SK-N-SH treated with all-trans-retinoic acid at 6 μM for 48 hours (cell line): ENCODE results near the gene GPR153.

Experiments used
- ATAC-seq: fragments of 200-7000 bp; cut with Tn5 transposase; 3 replicates; pipeline ENCODE4 v1.9.1; 2020; ENCODE audit warnings: mild to moderate bottlenecking, moderate library complexity
- ARNTL ChIP-seq: fragments of 450-650 bp; formaldehyde crosslinking; IDR thresholded peaks from 2 replicates; pipeline ENCODE4 v1.5.0; 2020; ENCODE audit warnings: low read depth, mild to moderate bottlenecking, moderate library complexity, borderline replicate concordance
- BACH2 ChIP-seq: fragments of 250-450 bp; sonication (Bioruptor Pico); IDR thresholded peaks from 2 replicates; pipeline ENCODE4 v1.9.0; 2021; ENCODE audit warnings: mild to moderate bottlenecking, borderline replicate concordance
- ESRRG ChIP-seq: fragments of 250-450 bp; sonication (Bioruptor Pico); IDR thresholded peaks from 2 replicates; pipeline ENCODE4 v1.6.1; 2021; ENCODE audit warnings: mild to moderate bottlenecking
- GLIS3 ChIP-seq: fragments of 250-450 bp; sonication (Bioruptor Pico); IDR thresholded peaks from 2 replicates; pipeline ENCODE4 v1.5.0; 2020; ENCODE audit warnings: mild to moderate bottlenecking, moderate library complexity
- ISL1 ChIP-seq: fragments of 250-450 bp; sonication (Bioruptor Pico); IDR thresholded peaks from 2 replicates; pipeline ENCODE4 v2.1.2; 2022; ENCODE audit warnings: mild to moderate bottlenecking, moderate library complexity
- OSR1 ChIP-seq: fragments of 250-450 bp; sonication (Bioruptor Pico); IDR thresholded peaks from 2 replicates; pipeline ENCODE4 v1.8.0; 2022; ENCODE audit warnings: moderate library complexity, mild to moderate bottlenecking, inconsistent platforms
- PATZ1 ChIP-seq: fragments of 250-450 bp; sonication (Bioruptor Pico); IDR thresholded peaks from 2 replicates; pipeline ENCODE4 v1.8.0; 2020; ENCODE audit warnings: mild to moderate bottlenecking, moderate library complexity, borderline replicate concordance
- RARB ChIP-seq: fragments of 250-450 bp; sonication (Bioruptor Pico); IDR thresholded peaks from 2 replicates; pipeline ENCODE4 v1.8.0; 2021; ENCODE audit warnings: mild to moderate bottlenecking, moderate library complexity
- TCF4 ChIP-seq: fragments of 250-450 bp; sonication (Bioruptor Pico); IDR thresholded peaks from 2 replicates; pipeline ENCODE4 v1.8.0; 2021; ENCODE audit warnings: mild to moderate bottlenecking, moderate library complexity, borderline replicate concordance
- TOX ChIP-seq: fragments of 250-450 bp; sonication (Bioruptor Pico); IDR thresholded peaks from 2 replicates; pipeline ENCODE4 v1.8.0; 2021; ENCODE audit warnings: mild to moderate bottlenecking, moderate library complexity, borderline replicate concordance
- TSHZ2 ChIP-seq: fragments of 250-450 bp; sonication (Bioruptor Pico); IDR thresholded peaks from 2 replicates; pipeline ENCODE4 v1.5.0; 2020; ENCODE audit warnings: mild to moderate bottlenecking, moderate library complexity
- ZC3H10 ChIP-seq: fragments of 250-450 bp; sonication (Bioruptor Pico); IDR thresholded peaks from 2 replicates; pipeline ENCODE4 v1.5.1; 2021; ENCODE audit warnings: mild to moderate bottlenecking, moderate library complexity
- ZFP3 ChIP-seq: fragments of 250-450 bp; sonication (Bioruptor Pico); IDR thresholded peaks from 2 replicates; pipeline ENCODE4 v1.5.0; 2020; ENCODE audit warnings: mild to moderate bottlenecking, moderate library complexity
- ZFP30 ChIP-seq: fragments of 450-650 bp; formaldehyde crosslinking; IDR thresholded peaks from 2 replicates; pipeline ENCODE4 v1.5.0; 2022; ENCODE audit warnings: mild to moderate bottlenecking, moderate library complexity
- ZNF565 ChIP-seq: fragments of 450-650 bp; formaldehyde crosslinking; conservative IDR thresholded peaks from 2 replicates; pipeline ENCODE4 v1.5.0; 2020; ENCODE audit warnings: low read depth, mild to moderate bottlenecking, moderate library complexity
- ZNF70 ChIP-seq: fragments of 450-650 bp; formaldehyde crosslinking; IDR thresholded peaks from 2 replicates; pipeline ENCODE4 v1.5.0; 2020; ENCODE audit warnings: mild to moderate bottlenecking, moderate library complexity
- TF ChIP-seq, protein P1 (sequence below): fragments of 250-450 bp; sonication (Bioruptor Pico); IDR thresholded peaks from 2 replicates; pipeline ENCODE4 v1.8.0; 2021; ENCODE audit warnings: low read depth, mild to moderate bottlenecking, moderate library complexity, borderline replicate concordance
- TF ChIP-seq, protein P2 (sequence below): fragments of 250-450 bp; sonication (Bioruptor Pico); IDR thresholded peaks from 2 replicates; pipeline ENCODE4 v1.5.1; 2020; ENCODE audit warnings: low read depth, mild to moderate bottlenecking, moderate library complexity

Gene GPR153

GRCh38 chr1:6259491-6260362 lies 1.2 kb downstream of the GPR153 start:
- TF ChIP-seq TSHZ2 (CRISPR knock-in tag) (no peak), TCF4 (CRISPR knock-in tag) (no peak), ZFP30 (CRISPR knock-in tag) (no peak), RARB (CRISPR knock-in tag) (no peak), GLIS3 (no peak), OSR1 (CRISPR knock-in tag) (no peak), PATZ1 (CRISPR knock-in tag) (no peak), BACH2 (no peak), ZC3H10 (CRISPR knock-in tag) (no peak)
- TF ChIP-seq, protein P1, sequence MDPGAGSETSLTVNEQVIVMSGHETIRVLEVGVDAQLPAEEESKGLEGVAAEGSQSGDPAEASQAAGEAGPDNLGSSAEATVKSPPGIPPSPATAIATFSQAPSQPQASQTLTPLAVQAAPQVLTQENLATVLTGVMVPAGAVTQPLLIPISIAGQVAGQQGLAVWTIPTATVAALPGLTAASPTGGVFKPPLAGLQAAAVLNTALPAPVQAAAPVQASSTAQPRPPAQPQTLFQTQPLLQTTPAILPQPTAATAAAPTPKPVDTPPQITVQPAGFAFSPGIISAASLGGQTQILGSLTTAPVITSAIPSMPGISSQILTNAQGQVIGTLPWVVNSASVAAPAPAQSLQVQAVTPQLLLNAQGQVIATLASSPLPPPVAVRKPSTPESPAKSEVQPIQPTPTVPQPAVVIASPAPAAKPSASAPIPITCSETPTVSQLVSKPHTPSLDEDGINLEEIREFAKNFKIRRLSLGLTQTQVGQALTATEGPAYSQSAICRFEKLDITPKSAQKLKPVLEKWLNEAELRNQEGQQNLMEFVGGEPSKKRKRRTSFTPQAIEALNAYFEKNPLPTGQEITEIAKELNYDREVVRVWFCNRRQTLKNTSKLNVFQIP (CRISPR knock-in tag), result no peak
- TF ChIP-seq, protein P2, sequence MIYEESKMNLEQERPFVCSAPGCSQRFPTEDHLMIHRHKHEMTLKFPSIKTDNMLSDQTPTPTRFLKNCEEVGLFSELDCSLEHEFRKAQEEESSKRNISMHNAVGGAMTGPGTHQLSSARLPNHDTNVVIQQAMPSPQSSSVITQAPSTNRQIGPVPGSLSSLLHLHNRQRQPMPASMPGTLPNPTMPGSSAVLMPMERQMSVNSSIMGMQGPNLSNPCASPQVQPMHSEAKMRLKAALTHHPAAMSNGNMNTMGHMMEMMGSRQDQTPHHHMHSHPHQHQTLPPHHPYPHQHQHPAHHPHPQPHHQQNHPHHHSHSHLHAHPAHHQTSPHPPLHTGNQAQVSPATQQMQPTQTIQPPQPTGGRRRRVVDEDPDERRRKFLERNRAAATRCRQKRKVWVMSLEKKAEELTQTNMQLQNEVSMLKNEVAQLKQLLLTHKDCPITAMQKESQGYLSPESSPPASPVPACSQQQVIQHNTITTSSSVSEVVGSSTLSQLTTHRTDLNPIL, result no peak

DNA sequence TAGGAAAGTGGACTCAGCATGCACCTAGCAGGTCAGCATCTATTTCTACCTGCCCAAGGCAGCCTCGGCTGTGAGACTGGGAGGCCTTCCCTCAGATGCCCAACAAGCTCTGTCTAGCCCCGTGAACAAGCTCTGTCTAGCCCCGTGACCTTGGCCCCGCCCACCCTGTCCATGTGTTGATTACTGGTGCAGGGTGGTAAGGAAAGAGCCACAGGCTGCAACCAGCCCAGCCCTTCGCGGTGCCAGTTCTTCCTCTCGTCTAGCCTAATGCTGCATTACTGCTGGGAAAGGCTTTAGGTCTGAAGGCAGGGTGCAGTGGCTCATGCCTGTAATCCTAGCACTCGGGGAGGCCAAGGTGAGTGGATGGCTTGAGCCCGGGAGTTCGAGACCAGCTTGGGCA lies 2.2 kb downstream of the GPR153 start:
- no peak for TF ChIP-seq ESRRG (CRISPR knock-in tag)
- no peak for TF ChIP-seq TOX
- TF ChIP-seq ISL1, result no peak
- no peak for TF ChIP-seq ZFP3 (CRISPR knock-in tag)
- TF ChIP-seq, protein P1 (CRISPR knock-in tag), result no peak
- TF ChIP-seq ARNTL (CRISPR knock-in tag), result no peak
- TF ChIP-seq OSR1 (CRISPR knock-in tag), result no peak
- TF ChIP-seq, protein P2, result no peak
- TF ChIP-seq ZNF70 (CRISPR knock-in tag), result no peak
- no peak for ATAC-seq

More at GRCh38 chr1:6259491-6260362, 1.2 kb downstream of the GPR153 start:
- ATAC-seq, result peak; percentile 71

- no peak for TF ChIP-seq ZNF565 (CRISPR knock-in tag)
- no peak for TF ChIP-seq GLIS3
- no peak for TF ChIP-seq ARNTL (CRISPR knock-in tag)
- TF ChIP-seq, protein P1 (CRISPR knock-in tag), result no peak
- TF ChIP-seq, all 23 proteins: peak for 0
- ATAC-seq, result no peak
These were observed 3.3 kb downstream of the GPR153 start for GRCh38 chr1:6257541-6258069.
